Effector CD4-positive, alpha-beta T cell (primary cell): ENCODE data around the gene BCL2.

Experiments used
- DNase-seq: peaks from one replicate; pipeline ENCODE4 v3.0.0-alpha.2; 2020

The BCL2 gene

DNA sequence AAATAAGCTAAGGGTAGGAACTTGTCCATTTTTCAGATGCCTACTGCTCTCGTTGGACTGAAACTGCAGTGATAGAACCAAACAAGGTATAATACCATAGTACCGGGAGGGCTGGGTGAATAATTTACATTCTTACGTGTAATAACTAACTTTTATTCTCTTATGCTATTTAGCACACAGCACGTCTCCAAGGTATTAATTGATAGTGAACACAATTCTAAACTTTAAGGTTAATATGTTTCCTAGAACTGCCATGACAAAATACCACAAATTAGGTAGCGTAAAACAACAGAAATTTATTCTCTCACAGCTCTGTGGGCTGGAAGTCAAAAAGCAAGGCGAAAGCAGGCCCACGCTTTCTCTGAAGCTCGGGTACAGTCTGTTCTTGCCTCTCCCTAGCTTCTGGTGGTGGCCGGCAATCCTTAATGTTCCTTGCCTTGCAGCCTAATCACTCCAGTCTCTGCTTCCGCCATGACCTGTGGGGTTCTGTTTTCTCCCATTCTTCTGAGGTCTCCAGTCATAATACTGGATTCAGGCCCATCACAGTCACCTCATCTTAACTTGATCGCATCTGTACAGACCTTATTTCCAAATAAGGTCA lies 5.6 kb upstream of the BCL2 start:
- DNase-seq = no peak

- DNase-seq = peak; percentile 58
These were observed 3.5 kb upstream of the BCL2 start for GRCh38 chr18:63322908-63323634.

DNA sequence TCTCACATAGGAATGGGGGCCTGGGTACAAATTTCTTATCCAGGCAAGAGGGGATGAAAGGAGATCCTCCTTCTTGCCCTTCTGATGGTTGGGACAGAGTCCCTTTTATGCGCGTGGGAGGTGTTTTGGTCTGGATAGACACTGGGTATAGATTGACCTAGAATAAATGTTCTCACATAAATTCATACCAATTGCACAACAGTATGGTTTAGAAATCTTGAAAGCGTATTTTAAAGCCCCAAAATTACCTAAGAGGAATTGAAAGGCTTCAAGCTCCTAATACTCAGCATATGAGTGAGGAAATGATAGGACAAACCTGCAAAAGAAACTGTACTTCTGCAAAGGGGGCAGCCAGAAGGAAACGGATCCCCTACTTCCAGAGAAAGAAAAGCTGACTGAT lies 2.6 kb upstream of the BCL2 start:
- DNase-seq = no peak

- DNase-seq = no peak
These were observed 1.7 kb upstream of the BCL2 start for GRCh38 chr18:63321291-63321690.

- DNase-seq = no peak
These were observed 1.4 kb upstream of the BCL2 start for GRCh38 chr18:63320975-63321265.

- DNase-seq = peak; percentile 86
These were observed 780 bp upstream of the BCL2 start for GRCh38 chr18:63320123-63320974.

DNA sequence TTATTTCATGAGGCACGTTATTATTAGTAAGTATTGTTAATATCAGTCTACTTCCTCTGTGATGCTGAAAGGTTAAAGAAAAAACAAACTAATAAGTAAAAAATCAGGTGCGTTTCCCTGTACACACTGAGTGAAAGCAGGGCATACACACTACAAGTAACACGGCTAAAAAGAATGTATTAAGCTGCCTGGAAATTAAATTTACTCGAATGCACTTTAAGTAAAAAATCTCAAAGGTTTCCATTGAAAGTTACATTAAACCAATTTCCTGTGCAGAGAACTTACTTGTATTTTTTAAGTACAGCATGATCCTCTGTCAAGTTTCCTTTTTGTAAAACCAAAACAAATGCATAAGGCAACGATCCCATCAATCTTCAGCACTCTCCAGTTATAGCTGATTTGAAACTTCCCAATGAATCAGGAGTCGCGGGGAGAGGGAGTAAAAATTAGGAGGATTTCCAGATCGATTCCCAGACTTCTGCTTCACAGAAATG lies 633 bp downstream of the BCL2 start:
- no peak for DNase-seq

DNA sequence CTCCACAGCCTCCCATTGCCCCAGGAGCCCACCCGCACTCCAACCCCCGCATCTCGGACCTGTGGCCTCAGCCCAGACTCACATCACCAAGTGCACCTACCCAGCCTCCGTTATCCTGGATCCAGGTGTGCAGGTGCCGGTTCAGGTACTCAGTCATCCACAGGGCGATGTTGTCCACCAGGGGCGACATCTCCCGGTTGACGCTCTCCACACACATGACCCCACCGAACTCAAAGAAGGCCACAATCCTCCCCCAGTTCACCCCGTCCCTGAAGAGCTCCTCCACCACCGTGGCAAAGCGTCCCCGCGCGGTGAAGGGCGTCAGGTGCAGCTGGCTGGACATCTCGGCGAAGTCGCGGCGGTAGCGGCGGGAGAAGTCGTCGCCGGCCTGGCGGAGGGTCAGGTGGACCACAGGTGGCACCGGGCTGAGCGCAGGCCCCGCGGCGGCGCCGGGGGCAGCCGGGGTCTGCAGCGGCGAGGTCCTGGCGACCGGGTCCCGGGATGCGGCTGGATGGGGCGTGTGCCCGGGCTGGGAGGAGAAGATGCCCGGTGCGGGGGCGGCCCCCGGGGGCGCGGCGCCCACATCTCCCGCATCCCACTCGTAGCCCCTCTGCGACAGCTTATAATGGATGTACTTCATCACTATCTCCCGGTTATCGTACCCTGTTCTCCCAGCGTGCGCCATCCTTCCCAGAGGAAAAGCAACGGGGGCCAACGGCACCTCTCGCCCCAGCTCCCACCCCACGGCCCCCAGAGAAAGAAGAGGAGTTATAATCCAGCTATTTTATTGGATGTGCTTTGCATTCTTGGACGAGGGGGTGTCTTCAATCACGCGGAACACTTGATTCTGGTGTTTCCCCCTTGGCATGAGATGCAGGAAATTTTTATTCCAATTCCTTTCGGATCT lies 1.3 kb downstream of the BCL2 start:
- peak; percentile 70 for DNase-seq

GRCh38 chr18:63317556-63317946 lies 2.0 kb downstream of the BCL2 start:
- DNase-seq = no peak

DNA sequence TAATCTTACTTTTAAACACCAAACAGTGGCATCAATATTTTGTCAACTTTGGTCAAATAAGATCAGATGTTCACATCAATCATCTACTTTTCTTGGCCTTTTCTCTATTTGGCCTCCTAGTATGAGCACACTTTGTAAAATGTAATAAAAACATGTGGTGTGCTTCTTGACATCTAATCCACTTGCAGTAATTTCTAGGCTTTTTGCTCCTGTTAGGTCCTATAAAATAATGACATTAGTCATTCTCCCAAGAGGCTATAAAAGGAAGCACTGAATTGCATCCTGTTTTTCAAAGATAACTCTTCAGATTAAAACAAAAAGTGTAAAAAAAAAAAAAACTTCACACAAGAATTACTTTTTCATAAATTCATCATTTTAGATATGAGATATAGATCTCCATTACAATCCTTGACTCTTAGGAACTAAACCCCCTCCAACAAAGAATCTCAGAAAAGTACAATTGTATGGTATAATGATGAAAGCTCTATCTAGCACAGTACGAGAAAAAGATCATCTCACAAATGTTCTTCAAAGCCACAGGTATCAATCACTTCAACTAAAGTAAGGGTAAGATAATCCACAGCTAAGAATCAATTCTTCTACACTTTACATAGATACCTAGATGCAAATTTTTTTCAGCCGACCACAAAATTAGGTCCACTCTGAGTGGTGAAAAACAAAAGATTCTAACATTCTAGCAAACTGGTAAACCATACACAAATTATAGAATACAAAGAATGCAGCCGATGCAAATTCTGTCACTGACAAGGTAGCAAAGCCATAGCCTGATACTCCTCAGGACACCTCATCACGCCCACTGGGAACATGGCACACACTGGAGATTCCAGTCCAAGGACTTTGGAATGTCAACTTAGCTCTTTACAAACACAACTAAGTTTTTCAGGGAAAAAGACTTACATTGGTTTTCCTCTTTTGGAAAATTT lies 2.7 kb downstream of the BCL2 start:
- DNase-seq = no peak

GRCh38 chr18:63315876-63316275 lies 3.7 kb downstream of the BCL2 start:
- no peak for DNase-seq

GRCh38 chr18:63315131-63315662 lies 4.4 kb downstream of the BCL2 start:
- no peak for DNase-seq

- no peak for DNase-seq
These were observed 5.3 kb downstream of the BCL2 start for GRCh38 chr18:63314062-63314790.

DNA sequence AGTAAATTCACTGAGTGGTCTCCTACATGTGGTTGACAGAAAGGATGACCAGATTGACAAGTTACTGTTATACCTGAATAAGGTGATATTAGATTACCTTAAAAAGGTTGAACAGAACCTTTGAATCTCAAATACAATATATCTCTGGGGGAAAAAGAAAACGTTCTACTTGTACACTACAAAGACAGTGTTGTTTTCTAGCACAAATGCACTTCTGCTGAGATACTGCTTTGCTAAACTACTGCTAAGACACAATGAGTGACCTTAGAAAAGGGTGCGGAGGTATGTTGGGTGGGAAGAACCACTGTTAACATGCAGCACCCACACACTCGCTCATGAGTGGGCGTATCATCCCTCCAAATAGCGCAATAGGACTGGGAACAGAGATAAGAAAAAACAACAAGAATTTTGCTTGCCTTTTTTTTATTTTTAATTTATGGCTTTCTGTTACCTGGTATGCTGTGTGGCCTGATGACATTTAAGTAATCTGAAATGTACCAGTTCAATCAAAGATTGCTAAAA lies 6.1 kb downstream of the BCL2 start:
- no peak for DNase-seq

GRCh38 chr18:63312737-63313395 lies 6.7 kb downstream of the BCL2 start:
- no peak for DNase-seq

- DNase-seq = no peak
These were observed 7.6 kb downstream of the BCL2 start for GRCh38 chr18:63312019-63312409.

- no peak for DNase-seq
These were observed 8.2 kb downstream of the BCL2 start for GRCh38 chr18:63311118-63312018.

DNA sequence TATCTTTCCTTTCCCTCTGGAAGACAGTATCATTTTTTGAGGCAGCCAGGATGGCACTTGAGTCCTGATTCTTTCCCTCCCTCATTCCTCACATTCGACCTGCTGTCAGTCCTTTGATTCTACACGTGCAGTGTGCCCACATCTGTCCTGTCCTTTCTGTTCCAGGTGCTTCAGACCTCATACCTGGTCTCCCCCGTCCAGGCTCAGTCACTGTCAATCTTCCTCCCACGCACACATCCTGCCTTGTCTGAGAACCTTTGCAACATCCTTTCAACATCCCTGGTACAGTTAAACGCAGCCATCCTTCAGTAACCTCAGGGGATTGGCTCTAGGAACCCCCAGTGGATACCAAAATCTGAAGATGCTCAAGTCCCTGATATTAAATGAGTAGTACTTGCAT lies 10.1 kb downstream of the BCL2 start:
- peak; percentile 21 for DNase-seq
